Measurements from ENCODE around the gene ARHGAP40. TPM values are rescaled to one million over a fixed set of nuclear protein-coding genes. Genes with fewer than 3 reads are reported as not detected.

Gene ARHGAP40
- total and polyA plus RNA-seq, 2 of the 8 experiments (the other 6 are each of a cell fraction or from before 2014, with no cell fraction given): 0.74 to 1.4 TPM

GRCh38 chr20:38633577-38634093 is 32.0 kb downstream of the ARHGAP40 start:
- Histone ChIP-seq H2AK5ac (ENCODE audit: low read depth, low read length) (no peak overlapping the region), H3K9me3 (ENCODE audit: insufficient read depth in 2 of 2, low read depth in 1 of 2, low read length in 1 of 2) (no peaks in the 10 kb centered on the region), H3K79me1 (ENCODE audit: low read depth, low read length) (no peaks in the 10 kb centered on the region), H4K5ac (ENCODE audit: insufficient read length, low read depth, low read length) (no peak overlapping the region), H3K56ac (replicated peaks; ENCODE audit: insufficient read length, low read depth, low read length) (no peak overlapping the region), H2AFZ (ENCODE audit: low read length) (no peak overlapping the region), H3K79me2 (ENCODE audit: control insufficient read depth in 1 of 2, insufficient read depth in 2 of 2, low read length in 2 of 2) (no peaks in the 10 kb centered on the region), H3K23me2 (ENCODE audit: low read depth, low read length) (no peaks in the 10 kb centered on the region; the same call in 1 of the 2 replicates), H2BK20ac (ENCODE audit: low read length) (no peak overlapping the region), H2BK120ac (replicated peaks; ENCODE audit: low read depth, low read length) (no peak overlapping the region), H3K23ac (ENCODE audit: insufficient read length) (no peak overlapping the region), H3K4me3 (ENCODE audit: extremely low read depth in 1 of 4, insufficient read depth in 2 of 4, low read depth in 3 of 4, low read length in 4 of 4) (no peak overlapping the region), H3K4me1 (replicated peaks in 1 of 4; ENCODE audit: control insufficient read depth in 3 of 4, insufficient read depth in 4 of 4, low read length in 3 of 4) (peaks cover 0 to 6% (median 2%) of the 10 kb centered on the region in 4 experiments; a peak in 3 of 7 replicates), H3K18ac (ENCODE audit: extremely low read depth, low read length) (no peak overlapping the region; the same call in 1 of the 2 replicates), H2BK12ac (ENCODE audit: low read depth, low read length) (0 out of 2 replicates have a peak overlapping the region, but pooled peaks have one; percentile 60), H3K27me3 (replicated peaks in 1 of 4; ENCODE audit: control insufficient read depth in 3 of 4, extremely low read depth in 1 of 4, insufficient read depth in 3 of 4, low read length in 3 of 4) (peaks cover 0 to 2% (median 0%) of the 10 kb centered on the region in 4 experiments; a peak in 1 of 7 replicates), H4K91ac (replicated peaks; ENCODE audit: insufficient read length, low read length) (no peak overlapping the region), H3K4me2 (ENCODE audit: insufficient read depth in 1 of 2, low read depth in 2 of 2, low read length in 2 of 2) (no peak overlapping the region), H2BK5ac (ENCODE audit: low read depth, low read length) (no peak overlapping the region), H3K27ac (ENCODE audit: low read depth, low read length) (no peak overlapping the region), H3K9ac (replicated peaks in 1 of 4; ENCODE audit: extremely low read depth in 1 of 4, low read depth in 3 of 4, low read length in 3 of 4) (no peak overlapping the region), H3K36me3 (ENCODE audit: control insufficient read depth in 2 of 4, insufficient read depth in 4 of 4, low read length in 3 of 4) (no peaks in the 10 kb centered on the region), H3K14ac (ENCODE audit: insufficient read length) (no peak overlapping the region), H3K4ac (replicated peaks; ENCODE audit: insufficient read length, low read depth, low read length) (no peak overlapping the region), H4K20me1 (replicated peaks in 1 of 2; ENCODE audit: control insufficient read depth in 1 of 2, insufficient read depth in 2 of 2, low read length in 2 of 2) (no peaks in the 10 kb centered on the region), H4K8ac (ENCODE audit: extremely low read depth, insufficient read depth, low read length) (no peak overlapping the region), H2BK15ac (ENCODE audit: low read length) (no peak overlapping the region)
- ChIA-PET POLR2A (ENCODE audit: partially characterized antibody) (interaction anchor here (1.2 kb wide), 1 partner anchor 146 kb away, joined by 5 read pairs; no protein-coding TSS in a partner anchor), CTCF (ENCODE audit: partially characterized antibody) (interaction anchor here (0.6 to 3.7 kb wide), 19 partner anchors 9 to 249 kb away, joined by 3 to 27 read pairs (median 5); partner anchors contain the start of gene SLC32A1)
- DNase-seq (ENCODE audit: low read depth in 1 of 2, low spot score in 2 of 2): peak; percentile 51 to 91
- WGBS, 2 experiments (ENCODE audit: extremely low coverage in 1 of 2, insufficient coverage in 1 of 2, insufficient read length in 1 of 2, insufficient replicate concordance in 2 of 2, low coverage in 1 of 2, low lambda C conversion rate in 2 of 2, missing lambda C conversion rate in 1 of 2): 41% methylated on average over 13 of the region's 13 CpGs; no CpG with 5 or more reads in 1 of the 2 experiments
- FAIRE-seq: peak; percentile 78
- TF ChIP-seq MAX (IDR thresholded peaks at IDR 0.05) (peak; percentile 77), RXRA (IDR thresholded peaks at IDR 0.05; ENCODE audit: insufficient read depth, low read depth, low read length) (no peak), TEAD4 (IDR thresholded peaks at IDR 0.05; ENCODE audit: low read depth, low read length) (0 out of 2 replicates have a peak, but pooled peaks have one; percentile 31), KDM1A (IDR thresholded peaks at IDR 0.05; ENCODE audit: borderline replicate concordance, low read length) (peak; percentile 94), POLR2A (IDR thresholded peaks at IDR 0.05; ENCODE audit: control extremely low read depth in 1 of 2, low read depth in 2 of 2, low read length in 2 of 2) (no peak), TBP (IDR thresholded peaks at IDR 0.05; ENCODE audit: low read depth, low read length) (peak; percentile 14; the same call in 1 of the 2 replicates), CHD2 (IDR thresholded peaks at IDR 0.05; ENCODE audit: low read length) (no peak), SIX5 (IDR thresholded peaks at IDR 0.05; ENCODE audit: low read depth, low read length) (no peak), E2F6 (IDR thresholded peaks at IDR 0.05) (peak; percentile 73; the same call in 1 of the 2 replicates)
- TF ChIP-seq, protein P1, sequence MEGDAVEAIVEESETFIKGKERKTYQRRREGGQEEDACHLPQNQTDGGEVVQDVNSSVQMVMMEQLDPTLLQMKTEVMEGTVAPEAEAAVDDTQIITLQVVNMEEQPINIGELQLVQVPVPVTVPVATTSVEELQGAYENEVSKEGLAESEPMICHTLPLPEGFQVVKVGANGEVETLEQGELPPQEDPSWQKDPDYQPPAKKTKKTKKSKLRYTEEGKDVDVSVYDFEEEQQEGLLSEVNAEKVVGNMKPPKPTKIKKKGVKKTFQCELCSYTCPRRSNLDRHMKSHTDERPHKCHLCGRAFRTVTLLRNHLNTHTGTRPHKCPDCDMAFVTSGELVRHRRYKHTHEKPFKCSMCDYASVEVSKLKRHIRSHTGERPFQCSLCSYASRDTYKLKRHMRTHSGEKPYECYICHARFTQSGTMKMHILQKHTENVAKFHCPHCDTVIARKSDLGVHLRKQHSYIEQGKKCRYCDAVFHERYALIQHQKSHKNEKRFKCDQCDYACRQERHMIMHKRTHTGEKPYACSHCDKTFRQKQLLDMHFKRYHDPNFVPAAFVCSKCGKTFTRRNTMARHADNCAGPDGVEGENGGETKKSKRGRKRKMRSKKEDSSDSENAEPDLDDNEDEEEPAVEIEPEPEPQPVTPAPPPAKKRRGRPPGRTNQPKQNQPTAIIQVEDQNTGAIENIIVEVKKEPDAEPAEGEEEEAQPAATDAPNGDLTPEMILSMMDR (IDR thresholded peaks at IDR 0.05; ENCODE audit: control extremely low read depth in 1 of 3, insufficient read depth in 1 of 3, low read depth in 1 of 3, low read length in 3 of 3): peak; percentile 75 to 97 (median 86)

All from H1 (cell line).